Stimulated activated naive CD8-positive, alpha-beta T cell treated with anti-CD3 and anti-CD28 coated beads, Interleukin-15, amount 100 ng/mL, for 72 hours (primary cell): ENCODE measurements around the gene TMCC3.

Source experiments
- ATAC-seq: fragments of 150-1000 bp; cut with Tn5 transposase; 2 replicates; pipeline ENCODE4 v1.10.0; 2021; ENCODE audit warnings: mild to moderate bottlenecking, moderate library complexity
- DNase-seq, 2 donors: peaks; one replicate each; pipeline ENCODE4 v3.0.0; 2021 to 2022
- H3K27ac Mint-ChIP-seq, 2 donors: one replicate each; pipeline ENCODE4 v1.8.0; 2022; ENCODE audit warnings: mild to moderate bottlenecking in 2 of 2, mixed read lengths in 2 of 2, moderate library complexity in 2 of 2
- H3K27me3 Mint-ChIP-seq: one replicate; pipeline ENCODE4 v1.8.0; 2022; ENCODE audit warnings: mixed read lengths
- H3K4me1 Mint-ChIP-seq: one replicate; pipeline ENCODE4 v1.8.0; 2022; ENCODE audit warnings: mild to moderate bottlenecking, mixed read lengths
- H3K4me3 Mint-ChIP-seq, 2 donors: one replicate each; pipeline ENCODE4 v1.8.0; 2022; ENCODE audit warnings: mild to moderate bottlenecking in 2 of 2, mixed read lengths in 2 of 2, moderate library complexity in 1 of 2
- H3K9me3 Mint-ChIP-seq, 2 donors: one replicate each; pipeline ENCODE4 v1.8.0; 2022; ENCODE audit warnings: mixed read lengths in 2 of 2

Gene TMCC3

DNA sequence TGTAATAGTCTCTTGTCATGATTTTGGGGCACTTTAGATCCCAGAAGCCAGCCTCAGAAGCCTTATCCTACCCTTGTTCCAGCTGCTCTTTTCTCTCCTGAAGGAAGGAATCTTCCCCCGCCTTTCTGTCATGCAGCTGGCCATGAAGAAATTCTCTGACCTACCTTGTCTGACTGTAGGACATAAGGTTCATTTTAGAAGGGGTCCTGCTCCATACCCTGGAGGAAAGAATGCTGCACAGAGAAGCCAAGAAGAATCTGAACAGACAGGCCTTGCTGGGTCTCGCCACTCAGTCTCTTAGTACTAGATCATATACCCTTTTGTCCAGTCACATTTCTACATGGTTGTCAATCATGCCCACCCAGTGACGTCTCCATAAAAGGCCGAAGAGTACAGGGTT, 6.2 kb upstream of the TMCC3 start:
- DNase-seq, result no peak
- Mint-ChIP-seq H3K9me3 (no peaks in the 10 kb centered on the region), H3K4me1 (no peaks in the 10 kb centered on the region), H3K27me3 (peaks cover 25% of the 10 kb centered on the region), H3K27ac (no peak overlapping the region), H3K4me3 (no peak overlapping the region)
- ATAC-seq, result no peak

DNA sequence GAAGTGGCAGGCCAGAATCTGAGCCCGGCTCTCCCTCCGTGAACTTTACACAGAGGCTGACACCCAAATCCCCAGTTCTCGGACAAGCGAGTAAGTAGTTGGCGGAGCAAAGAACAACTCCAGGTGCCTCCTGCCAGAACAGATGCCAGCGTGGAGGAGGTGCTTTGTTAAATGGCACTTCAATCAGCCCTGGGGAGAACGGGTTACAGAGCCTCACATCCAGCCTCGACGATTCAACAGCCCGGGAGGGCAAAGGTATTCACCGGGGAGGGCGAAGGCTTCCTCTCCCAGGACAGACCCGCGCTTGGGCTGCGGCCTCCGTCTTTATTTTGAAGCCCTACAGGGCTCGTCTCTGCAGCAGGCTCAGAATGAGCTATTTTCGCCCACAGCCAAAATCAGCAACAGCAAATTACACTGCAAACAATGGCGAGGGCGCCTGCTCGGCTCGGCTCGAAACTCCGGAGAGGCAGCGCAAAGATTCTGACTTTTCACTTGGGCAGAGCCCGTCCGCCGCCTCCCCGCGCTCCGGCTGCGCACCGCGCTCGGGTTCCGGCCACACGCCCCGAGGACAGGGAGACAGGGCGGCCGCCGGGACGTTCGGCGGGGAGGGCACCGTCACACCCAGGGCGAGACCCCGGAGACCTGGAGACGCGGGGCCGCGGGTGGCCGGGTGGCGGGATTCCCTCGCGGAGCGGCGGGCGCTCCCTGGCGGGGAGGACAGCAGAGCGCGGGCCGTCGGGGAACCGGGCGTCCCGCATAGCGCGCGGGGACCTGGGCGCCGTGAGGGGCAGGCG, 811 bp downstream of the TMCC3 start:
- H3K27ac Mint-ChIP-seq, result no peak overlapping the region
- H3K4me3 Mint-ChIP-seq, result peak overlapping the region; percentile 83 to 89
- DNase-seq, result peak; percentile 30 to 33

DNA sequence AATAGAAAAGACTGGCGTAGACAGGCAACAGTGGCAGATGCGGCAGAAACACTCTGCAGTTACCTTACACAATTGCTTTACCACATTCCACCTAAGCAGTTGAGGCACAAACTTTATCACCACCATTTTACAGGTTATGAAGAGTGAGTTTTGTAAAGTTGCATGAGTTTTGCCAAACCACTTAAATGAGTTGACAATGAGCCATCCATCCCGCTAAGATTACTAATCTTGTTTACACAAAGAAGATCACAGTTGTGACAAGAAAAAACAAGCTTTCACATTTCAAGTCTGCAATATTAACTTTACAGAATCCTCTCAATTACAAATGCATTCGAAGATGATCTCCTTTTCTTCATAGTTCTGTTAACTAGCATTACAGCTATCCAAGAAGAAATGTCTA, 1.8 kb downstream of the TMCC3 start:
- Mint-ChIP-seq H3K4me1 (peaks cover 25% of the 10 kb centered on the region), H3K9me3 (no peaks in the 10 kb centered on the region), H3K4me3 (no peak overlapping the region), H3K27ac (no peak overlapping the region), H3K27me3 (peaks cover 91% of the 10 kb centered on the region)
- ATAC-seq, result no peak
- DNase-seq, result no peak

More for the DNA sequence above, 811 bp downstream of the TMCC3 start:
- H3K4me1 Mint-ChIP-seq, result peaks cover 15% of the 10 kb centered on the region
- peak; percentile 77 for ATAC-seq
- no peaks in the 10 kb centered on the region for H3K9me3 Mint-ChIP-seq
- peaks cover 81% of the 10 kb centered on the region for H3K27me3 Mint-ChIP-seq

GRCh38 chr12:94644141-94644979, 6.0 kb downstream of the TMCC3 start:
- no peak for DNase-seq
- peak; percentile 59 for ATAC-seq
- Mint-ChIP-seq H3K27ac (no peak overlapping the region), H3K27me3 (peaks cover 68% of the 10 kb centered on the region), H3K4me1 (peaks cover 40% of the 10 kb centered on the region), H3K4me3 (peak overlapping the region; percentile 32 to 53), H3K9me3 (no peaks in the 10 kb centered on the region)

DNA sequence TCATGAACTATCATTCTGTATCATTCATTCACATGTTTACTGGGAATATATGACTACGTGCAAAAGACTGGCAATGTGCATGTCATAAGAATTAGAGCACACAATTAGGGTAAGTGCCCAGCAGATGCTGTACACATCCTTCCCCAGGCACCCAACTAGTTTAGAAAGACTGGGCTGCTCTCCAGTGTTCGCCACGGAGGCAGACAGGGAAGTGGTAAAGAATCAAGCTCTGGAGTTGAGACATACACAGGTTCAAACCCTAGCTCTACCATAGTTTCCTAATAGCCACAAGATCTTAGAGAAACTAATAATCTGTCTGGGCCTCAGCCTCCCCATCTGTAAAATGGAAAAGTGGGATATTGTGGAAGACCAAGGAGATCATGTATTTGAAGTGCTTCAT, 6.8 kb downstream of the TMCC3 start:
- DNase-seq, result no peak
- peak overlapping the region in 1 of 2 donors; percentile 32 for H3K4me3 Mint-ChIP-seq
- no peak overlapping the region for H3K27ac Mint-ChIP-seq

GRCh38 chr12:94641283-94641682, 9.1 kb downstream of the TMCC3 start:
- ATAC-seq (no peak), DNase-seq (no peak)
- H3K4me1 Mint-ChIP-seq, result peaks cover 36% of the 10 kb centered on the region
- no peaks in the 10 kb centered on the region for H3K9me3 Mint-ChIP-seq
- H3K27ac Mint-ChIP-seq, result no peak overlapping the region
- H3K4me3 Mint-ChIP-seq, result no peak overlapping the region
- peaks cover 39% of the 10 kb centered on the region for H3K27me3 Mint-ChIP-seq

More for the DNA sequence above, 6.8 kb downstream of the TMCC3 start:
- H3K9me3 Mint-ChIP-seq, result no peaks in the 10 kb centered on the region
- H3K27me3 Mint-ChIP-seq, result peaks cover 60% of the 10 kb centered on the region
- peaks cover 36% of the 10 kb centered on the region for H3K4me1 Mint-ChIP-seq
- ATAC-seq, result no peak

GRCh38 chr12:94640134-94640928, 10.0 kb downstream of the TMCC3 start:
- Mint-ChIP-seq H3K27ac (peak overlapping the region in 1 of 2 donors; percentile 76), H3K4me3 (peak overlapping the region; percentile 8 to 27), H3K4me1 (peaks cover 36% of the 10 kb centered on the region), H3K27me3 (peaks cover 29% of the 10 kb centered on the region), H3K9me3 (no peaks in the 10 kb centered on the region)
- peak; percentile 89 for ATAC-seq
- DNase-seq, result peak; percentile 15 to 72

- H3K27ac Mint-ChIP-seq, result no peak overlapping the region
- no peak for DNase-seq
- H3K27me3 Mint-ChIP-seq, result peaks cover 13% of the 10 kb centered on the region
- H3K4me1 Mint-ChIP-seq, result peaks cover 20% of the 10 kb centered on the region
- no peak overlapping the region for H3K4me3 Mint-ChIP-seq
- H3K9me3 Mint-ChIP-seq, result no peaks in the 10 kb centered on the region
- no peak for ATAC-seq
Measured at GRCh38 chr12:94638521-94638920, 11.8 kb downstream of the TMCC3 start.

- no peak overlapping the region for H3K27ac Mint-ChIP-seq
- no peak for ATAC-seq
- peaks cover 16% of the 10 kb centered on the region for H3K4me1 Mint-ChIP-seq
- no peak overlapping the region for H3K4me3 Mint-ChIP-seq
- DNase-seq, result no peak
- H3K9me3 Mint-ChIP-seq, result no peaks in the 10 kb centered on the region
- H3K27me3 Mint-ChIP-seq, result peaks cover 3% of the 10 kb centered on the region
Measured at GRCh38 chr12:94637390-94638113, 12.8 kb downstream of the TMCC3 start.

GRCh38 chr12:94636462-94637085, 13.8 kb downstream of the TMCC3 start:
- no peaks in the 10 kb centered on the region for H3K27me3 Mint-ChIP-seq
- H3K4me1 Mint-ChIP-seq, result peaks cover 16% of the 10 kb centered on the region
- H3K27ac Mint-ChIP-seq, result no peak overlapping the region
- H3K4me3 Mint-ChIP-seq, result no peak overlapping the region
- no peaks in the 10 kb centered on the region for H3K9me3 Mint-ChIP-seq
- ATAC-seq (no peak), DNase-seq (no peak)

GRCh38 chr12:94634717-94635116, 15.6 kb downstream of the TMCC3 start:
- ATAC-seq, result no peak
- H3K27me3 Mint-ChIP-seq, result no peaks in the 10 kb centered on the region

DNA sequence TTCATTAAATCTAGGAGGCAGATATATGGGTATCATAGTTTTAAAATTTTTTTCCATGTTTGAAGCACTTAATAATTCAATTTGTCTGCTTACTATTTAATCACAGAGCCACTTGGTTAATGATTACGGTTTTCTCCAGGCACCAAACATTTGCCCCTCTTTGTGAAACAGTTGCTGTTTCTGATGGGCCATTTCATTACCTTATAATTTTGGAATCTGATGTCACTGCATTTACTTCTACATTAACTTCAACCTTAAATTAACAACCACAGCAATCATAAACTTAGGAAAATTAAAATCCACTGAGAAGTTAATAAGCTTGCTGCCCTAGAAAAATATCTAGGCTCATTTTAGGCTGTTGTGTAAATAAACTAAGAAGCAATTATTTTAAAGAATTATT, 17.0 kb downstream of the TMCC3 start:
- ATAC-seq (no peak), DNase-seq (no peak)
- Mint-ChIP-seq H3K27me3 (no peaks in the 10 kb centered on the region), H3K4me1 (no peaks in the 10 kb centered on the region), H3K4me3 (no peak overlapping the region), H3K9me3 (no peaks in the 10 kb centered on the region), H3K27ac (no peak overlapping the region)

More at GRCh38 chr12:94634717-94635116, 15.6 kb downstream of the TMCC3 start:
- Mint-ChIP-seq H3K4me1 (peaks cover 2% of the 10 kb centered on the region), H3K9me3 (no peaks in the 10 kb centered on the region), H3K4me3 (no peak overlapping the region), H3K27ac (no peak overlapping the region)
- no peak for DNase-seq

DNA sequence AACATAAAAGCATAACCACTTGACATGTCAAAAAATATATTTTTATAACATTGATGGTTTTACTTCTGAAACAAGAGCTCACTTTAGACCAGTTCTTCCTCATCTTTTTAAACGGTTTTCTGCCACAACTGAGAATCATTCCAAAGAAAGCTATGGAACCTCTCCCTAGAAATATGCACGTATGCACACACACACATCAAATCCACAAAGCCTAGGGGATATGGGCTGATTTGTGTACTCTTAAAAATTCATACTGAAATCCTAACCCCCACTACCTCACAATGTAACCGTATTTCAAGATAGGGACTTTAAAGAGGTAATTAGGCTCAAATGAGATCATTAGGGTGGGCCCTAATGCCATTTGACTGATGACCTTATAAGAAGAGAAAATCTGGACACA, 19.3 kb downstream of the TMCC3 start:
- no peaks in the 10 kb centered on the region for H3K27me3 Mint-ChIP-seq
- H3K4me3 Mint-ChIP-seq, result no peak overlapping the region
- DNase-seq (no peak), ATAC-seq (no peak)
- H3K4me1 Mint-ChIP-seq, result no peaks in the 10 kb centered on the region
- no peaks in the 10 kb centered on the region for H3K9me3 Mint-ChIP-seq
- H3K27ac Mint-ChIP-seq, result no peak overlapping the region

DNA sequence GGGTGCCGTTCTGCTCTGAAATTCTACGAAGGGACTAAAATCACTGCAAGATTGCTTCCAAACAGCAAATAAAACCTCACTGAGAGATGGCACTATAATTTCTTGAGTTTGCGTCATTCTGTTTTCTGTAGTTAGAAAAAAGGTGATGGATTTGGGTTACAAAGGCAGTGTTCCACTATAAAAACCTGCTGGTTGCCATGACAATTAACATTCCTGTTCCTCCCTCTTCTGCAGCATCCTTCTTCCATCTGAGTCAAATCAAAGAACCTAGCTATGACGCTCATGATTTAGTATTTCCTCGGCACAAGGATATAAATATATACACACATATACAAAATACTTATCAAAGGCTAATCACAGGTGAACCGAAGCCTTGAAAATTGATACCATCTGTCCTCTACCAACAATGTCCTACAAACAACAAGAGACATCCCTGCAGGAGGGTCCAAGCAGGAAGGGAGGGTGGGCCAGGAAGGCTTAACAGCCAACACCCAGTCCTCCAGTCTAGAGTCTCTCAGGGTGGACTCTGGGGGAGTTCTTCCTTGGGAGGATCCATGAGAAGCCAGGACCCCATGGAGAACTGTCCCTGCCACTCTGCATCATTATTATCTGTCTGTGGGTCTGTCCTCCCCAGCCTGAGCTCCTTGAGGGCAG, 21.4 kb downstream of the TMCC3 start:
- Mint-ChIP-seq H3K4me3 (no peak overlapping the region), H3K27me3 (no peaks in the 10 kb centered on the region), H3K4me1 (no peaks in the 10 kb centered on the region), H3K27ac (no peak overlapping the region), H3K9me3 (no peaks in the 10 kb centered on the region)
- ATAC-seq (no peak), DNase-seq (no peak)
